GM18858 (cell line): ENCODE measurements around the gene NKG7.

Experiments used
- ATAC-seq: cut with Tn5 transposase; IDR thresholded peaks from one replicate; pipeline ENCODE4 v1.9.1; 2021; ENCODE audit not compliant: unreplicated experiment

Gene NKG7

DNA sequence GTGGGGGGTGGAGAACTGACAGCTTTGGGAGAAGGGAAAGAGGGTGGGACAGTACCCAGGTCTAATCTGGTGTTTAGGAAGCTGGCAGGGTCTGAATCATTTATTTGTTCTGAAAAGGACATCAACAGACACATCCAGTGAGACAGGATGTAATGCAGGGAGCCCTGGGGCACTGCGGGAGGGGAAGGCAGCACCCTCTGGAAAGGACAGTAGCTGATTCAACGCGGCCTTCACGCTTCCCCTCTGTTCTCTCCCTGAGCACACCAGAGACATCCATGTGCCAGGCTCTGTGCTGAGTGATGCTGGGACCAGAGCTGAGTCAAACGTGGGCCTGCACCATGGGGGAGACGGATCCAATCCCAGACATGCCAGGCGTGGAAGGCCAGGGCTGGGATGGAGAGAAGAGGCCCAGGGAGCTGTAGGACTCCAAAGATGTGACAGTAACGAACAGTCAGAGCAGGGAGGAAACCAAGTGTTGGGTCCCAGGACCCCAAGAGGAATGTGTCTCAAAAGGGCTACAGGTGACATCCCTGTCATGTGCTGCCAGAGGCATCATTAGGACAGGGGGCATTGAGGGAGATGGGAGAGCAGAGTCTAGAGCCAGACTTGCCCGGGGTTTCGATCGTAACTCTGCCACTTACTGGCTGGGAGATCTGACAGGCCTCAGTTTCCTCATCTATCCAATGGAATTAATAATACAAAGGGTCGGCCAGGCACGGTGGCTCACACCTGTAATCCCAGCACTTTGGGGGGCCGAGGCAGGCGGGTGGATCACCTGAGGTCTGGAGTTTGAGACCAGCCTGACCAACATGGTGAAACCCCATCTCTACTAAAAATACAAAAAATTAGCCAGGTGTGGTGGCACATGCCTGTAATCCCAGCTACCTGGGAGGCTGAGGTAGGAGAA lies 8.0 kb downstream of the NKG7 start:
- ATAC-seq = no peak

DNA sequence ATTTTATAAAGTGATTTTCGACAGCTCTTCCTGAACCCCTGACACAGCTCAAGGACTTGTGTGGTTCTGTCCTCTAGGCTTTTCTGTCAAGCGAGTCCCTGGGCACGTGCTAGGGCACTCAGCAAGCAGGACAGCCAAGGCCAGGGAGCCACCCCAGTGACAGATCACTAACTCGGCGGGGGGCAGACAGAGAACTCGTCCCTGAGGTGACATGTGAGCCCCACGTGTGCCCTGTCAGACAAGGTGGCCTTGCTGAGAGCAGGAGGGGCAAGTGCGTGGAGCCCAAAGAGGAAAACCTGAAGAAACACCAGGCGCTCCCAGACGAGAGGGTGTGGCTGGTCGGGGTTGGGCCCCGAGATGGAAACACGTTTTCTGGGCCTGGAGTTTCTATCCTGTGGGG lies 11.2 kb downstream of the NKG7 start:
- no peak for ATAC-seq

DNA sequence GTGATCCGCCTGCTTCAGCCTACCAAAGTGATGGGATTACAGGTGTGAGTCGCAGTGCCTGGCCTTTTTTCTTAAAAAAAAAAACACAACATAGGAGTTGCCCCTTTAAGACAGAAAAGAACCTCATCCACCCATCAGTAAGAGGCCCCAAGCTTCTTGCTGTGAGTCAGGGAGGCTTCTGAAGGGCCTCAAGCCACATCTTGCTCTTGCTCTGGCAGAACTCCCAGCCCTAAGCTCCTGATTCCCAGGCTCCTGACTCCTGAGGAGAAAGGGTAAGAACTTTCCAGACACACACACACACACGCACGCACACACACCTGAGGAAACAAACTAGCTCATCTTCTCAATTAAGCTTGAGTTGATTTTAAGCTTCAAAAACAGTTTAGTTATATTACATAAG lies 13.2 kb downstream of the NKG7 start:
- no peak for ATAC-seq

- no peak for ATAC-seq
Observed at GRCh38 chr19:51357952-51358351, 14.5 kb downstream of the NKG7 start.

DNA sequence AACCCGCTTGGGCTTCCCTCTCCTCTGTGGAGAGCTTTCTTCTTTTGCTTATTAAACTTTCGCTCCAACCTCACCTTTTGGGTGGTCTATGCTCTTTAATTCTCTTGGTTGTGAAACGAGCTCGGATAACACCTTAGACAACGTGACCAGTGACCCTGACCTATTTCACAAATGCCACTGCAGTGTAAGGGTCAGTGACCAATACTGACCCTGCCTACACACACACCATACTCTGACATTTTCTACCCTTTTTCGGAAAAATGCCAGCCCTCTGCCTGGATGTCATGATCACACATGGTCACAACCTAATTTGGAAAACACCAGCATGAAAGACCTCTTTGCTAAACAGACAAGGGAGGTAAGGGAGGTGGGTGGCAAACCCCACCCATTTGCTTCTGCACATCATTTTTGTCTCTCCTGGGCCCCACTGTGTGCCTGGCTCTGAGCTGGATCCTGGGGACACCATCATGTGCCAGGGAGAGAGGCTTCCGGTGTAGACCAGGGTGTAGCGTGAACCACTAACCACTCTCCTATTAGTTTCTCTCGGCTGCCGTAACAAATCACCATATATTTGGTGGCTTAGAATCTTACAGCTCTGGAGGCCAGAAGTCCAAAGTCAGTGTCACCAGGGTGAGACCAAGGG lies 16.2 kb downstream of the NKG7 start:
- ATAC-seq = no peak

DNA sequence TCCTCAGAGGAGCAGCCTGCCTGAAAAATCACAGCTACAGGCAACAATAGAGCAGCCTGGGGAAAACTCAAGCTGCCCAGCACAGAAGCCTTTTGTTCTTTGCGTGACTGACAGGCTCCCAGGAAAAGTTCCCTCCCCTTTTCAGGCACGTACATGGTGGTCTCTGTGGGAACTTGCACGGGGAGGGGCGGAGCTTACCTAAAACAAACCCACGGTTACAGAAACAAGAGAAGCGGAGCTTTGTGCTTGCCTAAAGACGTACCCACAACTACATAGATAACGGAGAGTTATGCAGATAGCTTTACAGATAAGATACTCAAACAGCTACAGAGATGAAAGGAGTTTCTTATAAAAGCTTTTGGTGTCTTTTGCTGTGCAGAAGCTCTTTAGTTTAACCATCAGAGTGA lies 17.7 kb downstream of the NKG7 start:
- no peak for ATAC-seq

- no peak for ATAC-seq
Observed at GRCh38 chr19:51354103-51354741, 18.2 kb downstream of the NKG7 start.

DNA sequence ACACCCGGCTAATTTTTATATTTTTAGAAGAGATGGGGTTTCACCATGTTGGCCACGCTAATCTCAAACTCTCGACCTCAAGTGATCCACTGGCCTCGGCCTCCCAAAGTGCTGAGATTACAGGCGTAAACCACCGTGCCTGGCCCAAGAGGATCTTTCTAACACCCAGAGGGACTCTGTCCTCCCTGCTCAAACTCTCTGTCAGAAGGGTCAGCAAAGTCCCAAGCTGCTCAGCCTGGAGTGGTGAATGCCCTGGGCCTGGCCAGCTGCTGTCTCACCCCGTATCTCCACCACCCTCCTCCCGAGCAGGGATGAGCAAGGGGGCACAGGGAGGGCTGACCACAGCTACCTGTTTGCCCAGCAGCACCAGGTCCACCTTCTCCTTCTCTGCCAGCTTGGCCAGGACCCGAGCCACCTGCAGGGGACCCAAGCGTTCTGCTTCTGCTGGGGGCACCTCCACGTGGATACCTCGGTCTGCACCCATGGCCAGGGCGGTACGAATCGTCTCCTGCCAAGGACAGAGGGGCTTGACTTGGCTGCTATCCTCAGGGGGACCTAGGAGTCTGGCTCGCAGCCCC lies 19.6 kb downstream of the NKG7 start:
- no peak for ATAC-seq

- no peak for ATAC-seq
Observed at GRCh38 chr19:51351266-51351990, 21.0 kb downstream of the NKG7 start.

GRCh38 chr19:51347209-51347928 lies 25.1 kb downstream of the NKG7 start:
- ATAC-seq = no peak

DNA sequence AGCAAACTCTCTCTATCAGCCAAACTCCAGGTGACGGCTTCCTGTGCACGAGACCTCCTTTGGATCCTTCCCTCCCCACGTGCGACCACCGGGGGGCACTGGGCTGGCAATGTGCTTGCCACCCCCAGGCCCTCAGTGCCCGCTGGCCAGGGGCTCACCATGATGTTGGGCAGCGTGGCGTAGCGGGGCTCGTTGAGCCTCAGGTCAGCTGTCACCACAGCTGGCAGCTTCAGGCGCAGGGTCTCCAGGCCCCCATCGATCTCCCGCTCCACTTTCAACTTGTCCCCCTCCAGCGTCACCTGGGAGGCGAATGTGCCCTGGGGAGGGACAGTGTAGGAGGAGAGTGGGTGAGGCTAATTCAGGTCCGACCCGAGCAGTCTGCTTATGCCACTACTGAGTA lies 25.7 kb downstream of the NKG7 start:
- no peak for ATAC-seq

DNA sequence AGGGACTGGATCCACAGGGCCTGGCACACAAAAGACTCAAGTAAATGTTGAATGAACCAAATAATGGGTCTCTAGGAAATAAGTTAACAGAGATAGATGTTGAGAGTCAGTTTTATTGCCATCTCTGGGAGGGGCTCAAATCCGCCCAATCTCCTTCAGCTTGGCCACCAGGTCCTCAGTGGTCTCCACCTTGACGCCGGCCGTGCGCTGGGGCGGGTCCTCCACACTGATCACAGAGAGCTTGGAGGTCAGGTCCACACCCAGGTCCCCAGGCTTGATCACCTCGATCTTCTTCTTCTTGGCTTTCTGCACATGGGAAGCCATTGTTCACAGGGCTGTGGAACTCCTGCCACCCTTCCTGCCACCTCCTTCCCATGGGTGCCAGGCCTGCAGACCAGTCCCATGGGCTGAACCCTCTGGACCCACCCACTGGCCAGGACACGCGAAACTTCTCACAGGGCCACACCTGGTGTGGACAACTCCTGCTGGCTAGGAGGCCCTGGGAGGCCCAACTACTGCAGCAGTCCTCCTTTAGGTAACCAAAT lies 27.3 kb downstream of the NKG7 start:
- ATAC-seq = no peak

DNA sequence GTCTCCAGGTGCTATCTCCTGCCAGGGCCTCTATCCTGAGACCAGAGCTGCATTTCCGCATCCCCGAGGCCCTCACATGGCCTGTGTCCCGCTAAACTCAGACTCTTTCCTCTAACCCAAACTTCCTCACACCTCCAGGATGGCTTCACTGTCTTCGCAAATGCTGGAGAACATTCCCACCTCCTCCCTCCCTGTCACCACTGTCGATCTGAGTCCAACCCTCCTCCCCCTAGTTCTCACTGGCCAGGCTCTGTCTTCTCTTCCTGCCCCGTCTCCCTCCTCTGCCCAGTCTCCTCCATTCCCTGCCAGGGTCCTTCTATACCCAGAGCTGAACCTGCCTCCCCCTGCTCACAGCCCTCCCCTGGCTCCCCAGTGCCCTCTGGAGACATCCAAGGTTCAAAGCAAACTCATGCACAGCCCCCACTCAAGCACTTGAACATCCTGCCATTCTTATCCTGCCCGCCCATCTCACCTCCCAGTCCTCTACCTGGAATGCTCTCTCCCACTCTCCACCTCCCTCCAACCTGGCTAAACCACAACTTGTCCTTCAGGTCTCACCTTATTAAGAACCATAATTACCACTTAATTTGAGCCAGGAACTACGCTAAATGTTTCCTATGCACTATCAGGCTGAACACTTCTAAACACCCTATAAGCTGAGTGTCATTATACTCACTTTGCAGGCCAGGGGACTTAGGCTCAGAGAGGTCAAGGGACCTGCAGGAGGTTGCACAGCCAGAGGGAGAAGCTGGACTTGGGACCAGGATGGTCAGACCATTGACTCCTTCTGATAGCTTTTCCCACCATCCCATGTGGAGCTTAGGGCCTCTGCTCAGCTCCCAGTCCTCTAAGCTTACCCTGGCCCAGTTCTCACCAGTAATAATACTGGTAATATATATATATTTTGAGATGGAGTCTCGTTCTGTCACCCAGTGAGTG lies 29.6 kb downstream of the NKG7 start:
- no peak for ATAC-seq

GRCh38 chr19:51341976-51342580 lies 30.4 kb downstream of the NKG7 start, which contains the start of gene VSIG10L:
Gene VSIG10L (minus strand): TSS chr19:51342139. CDS start chr19:51342124, 15 bp downstream.
- no peak for ATAC-seq

DNA sequence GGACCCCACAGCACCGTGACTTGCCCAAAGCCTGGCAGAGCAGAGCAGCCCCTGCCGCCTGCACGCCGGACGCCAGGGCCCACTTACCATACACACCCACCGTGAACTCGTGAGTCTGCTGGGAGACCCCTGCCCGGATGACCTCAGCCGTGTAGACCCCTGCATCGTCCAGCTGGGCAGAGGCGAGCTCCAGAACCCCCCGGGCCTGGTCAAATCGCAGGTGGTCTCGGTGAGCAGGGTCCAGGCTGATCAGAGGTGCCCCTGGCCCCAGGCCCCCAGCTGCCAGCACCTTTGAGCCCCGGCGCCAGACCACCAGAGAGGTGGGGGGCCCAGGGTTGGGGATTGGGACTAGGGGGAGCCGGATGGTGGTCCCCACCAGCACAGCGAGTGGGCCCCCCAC lies 31.4 kb downstream of the NKG7 start:
- ATAC-seq = no peak

DNA sequence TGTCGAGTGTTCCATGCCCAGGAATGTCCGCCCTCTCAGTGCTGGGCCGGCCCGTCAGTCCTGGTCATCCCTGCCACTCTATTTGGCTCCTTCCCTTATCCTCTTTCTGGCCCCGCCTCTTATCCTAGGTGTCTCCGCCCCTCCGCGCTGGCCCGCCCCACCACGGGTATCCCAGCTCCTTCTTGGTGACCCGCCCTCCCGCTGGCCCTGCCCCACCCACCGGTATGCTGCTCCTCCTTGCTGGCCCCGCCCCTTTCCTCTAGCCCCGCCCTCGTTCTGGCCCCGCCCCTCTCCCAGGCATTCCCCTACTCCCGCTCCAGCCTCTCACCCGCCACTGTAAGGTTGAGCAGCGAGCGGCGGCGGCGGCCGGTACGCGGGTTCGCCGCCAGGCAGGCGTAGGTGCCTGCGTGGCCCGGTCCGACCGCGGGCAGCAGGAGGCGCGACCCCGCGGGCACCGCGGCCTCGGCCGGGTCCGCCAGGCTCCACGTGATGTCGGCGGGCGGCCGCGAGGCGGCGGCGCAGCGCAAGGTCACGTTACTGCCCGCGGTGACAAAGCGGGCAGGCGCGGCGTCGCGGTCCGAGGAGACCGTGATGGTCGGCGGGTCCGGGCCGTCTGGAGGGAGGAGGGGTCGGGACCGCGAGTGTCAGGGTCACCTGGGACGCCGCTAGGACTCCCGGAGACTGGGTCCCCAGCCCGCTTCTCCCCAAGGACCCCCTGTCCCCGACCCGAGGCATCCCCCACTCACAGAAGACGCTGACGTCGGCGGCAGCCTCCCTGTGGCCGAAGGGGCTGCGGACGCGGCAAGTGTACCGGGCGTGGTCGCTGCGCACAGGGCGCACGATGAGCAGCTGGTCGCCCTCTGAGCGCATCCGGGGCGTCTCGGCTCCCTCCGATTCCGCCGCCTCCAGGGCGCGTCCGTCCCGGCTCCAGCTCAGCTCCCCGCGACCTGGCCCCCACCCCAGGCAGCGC lies 32.5 kb downstream of the NKG7 start:
- ATAC-seq = no peak

DNA sequence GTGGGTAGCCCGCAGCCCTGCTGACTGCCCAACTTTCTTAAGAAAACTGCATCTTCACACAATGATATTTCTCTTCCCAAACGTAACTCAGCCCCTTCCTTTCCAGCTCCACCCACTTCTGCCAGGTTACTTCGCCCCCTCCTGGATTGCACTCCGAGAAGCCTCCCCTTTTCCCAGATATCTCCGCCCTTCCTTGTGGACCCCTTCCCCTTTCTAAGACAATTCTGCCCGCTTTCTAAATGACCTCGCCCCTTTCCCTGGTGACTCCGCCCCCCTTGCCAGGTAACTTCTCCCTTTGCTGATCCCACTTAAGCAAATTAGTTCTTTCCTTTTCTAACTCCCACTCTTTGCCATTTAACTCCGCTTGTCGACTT lies 33.2 kb downstream of the NKG7 start:
- no peak for ATAC-seq
